Kidney epithelial cell (primary cell): ENCODE data around the gene TMEM232. TPM values are rescaled to one million over a fixed set of nuclear protein-coding genes. Genes with fewer than 3 reads are reported as not detected.

ENCODE experiments used
- DNase-seq: peaks from one replicate; pipeline ENCODE4 v3.0.0-alpha.2; 2010; ENCODE audit warnings: low read depth
- H3K27me3 ChIP-seq: 2 replicates; pipeline ENCODE4 v1.6.0; 2011; ENCODE audit warnings: low read length; ENCODE audit not compliant: control insufficient read depth, insufficient read depth
- H3K36me3 ChIP-seq: 2 replicates; pipeline ENCODE4 v1.5.1; 2011; ENCODE audit warnings: low read length; ENCODE audit not compliant: control insufficient read depth, insufficient read depth
- H3K4me3 ChIP-seq: 2 replicates; pipeline ENCODE4 v1.5.1; 2011; ENCODE audit warnings: low read depth, mild to moderate bottlenecking, control low read depth, low read length
- total RNA-seq: library from RNA; depleted of rRNA; stranded (reverse); fragments of >200 nt; gene quantifications from 2 replicates; pipeline ENCODE4 v1.2.3, GENCODE V29; 2015
- TF ChIP-seq, protein P1 (sequence below): IDR thresholded peaks from 2 replicates; pipeline ENCODE4 v1.5.1; 2011; ENCODE audit warnings: mild to moderate bottlenecking, moderate library complexity, low read length, control low read depth, inconsistent platforms; ENCODE audit not compliant: insufficient read depth, poor library complexity, severe bottlenecking

Gene TMEM232
- total RNA-seq, 1 donor from 2014 or later: 10.9 TPM

GRCh38 chr5:110727025-110727314 lies 499 bp upstream of the TMEM232 start:
- TF ChIP-seq, protein P1, sequence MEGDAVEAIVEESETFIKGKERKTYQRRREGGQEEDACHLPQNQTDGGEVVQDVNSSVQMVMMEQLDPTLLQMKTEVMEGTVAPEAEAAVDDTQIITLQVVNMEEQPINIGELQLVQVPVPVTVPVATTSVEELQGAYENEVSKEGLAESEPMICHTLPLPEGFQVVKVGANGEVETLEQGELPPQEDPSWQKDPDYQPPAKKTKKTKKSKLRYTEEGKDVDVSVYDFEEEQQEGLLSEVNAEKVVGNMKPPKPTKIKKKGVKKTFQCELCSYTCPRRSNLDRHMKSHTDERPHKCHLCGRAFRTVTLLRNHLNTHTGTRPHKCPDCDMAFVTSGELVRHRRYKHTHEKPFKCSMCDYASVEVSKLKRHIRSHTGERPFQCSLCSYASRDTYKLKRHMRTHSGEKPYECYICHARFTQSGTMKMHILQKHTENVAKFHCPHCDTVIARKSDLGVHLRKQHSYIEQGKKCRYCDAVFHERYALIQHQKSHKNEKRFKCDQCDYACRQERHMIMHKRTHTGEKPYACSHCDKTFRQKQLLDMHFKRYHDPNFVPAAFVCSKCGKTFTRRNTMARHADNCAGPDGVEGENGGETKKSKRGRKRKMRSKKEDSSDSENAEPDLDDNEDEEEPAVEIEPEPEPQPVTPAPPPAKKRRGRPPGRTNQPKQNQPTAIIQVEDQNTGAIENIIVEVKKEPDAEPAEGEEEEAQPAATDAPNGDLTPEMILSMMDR: no peak
- no peak for DNase-seq
- H3K27me3 ChIP-seq: no peaks in the 10 kb centered on the region

GRCh38 chr5:110718311-110718710 lies 8.2 kb downstream of the TMEM232 start:
- Histone ChIP-seq H3K36me3 (no peaks in the 10 kb centered on the region), H3K27me3 (no peaks in the 10 kb centered on the region), H3K4me3 (no peak overlapping the region)
- no peak for DNase-seq
- TF ChIP-seq, protein P1: no peak

More at GRCh38 chr5:110727025-110727314, 499 bp upstream of the TMEM232 start:
- peak overlapping the region; percentile 42 for H3K4me3 ChIP-seq
- no peaks in the 10 kb centered on the region for H3K36me3 ChIP-seq

GRCh38 chr5:110716247-110717245 lies 9.9 kb downstream of the TMEM232 start:
- no peak overlapping the region for H3K4me3 ChIP-seq
- DNase-seq: no peak
- no peaks in the 10 kb centered on the region for H3K27me3 ChIP-seq
- no peaks in the 10 kb centered on the region for H3K36me3 ChIP-seq
- TF ChIP-seq, protein P1: no peak

- Histone ChIP-seq H3K36me3 (no peaks in the 10 kb centered on the region), H3K4me3 (no peak overlapping the region), H3K27me3 (no peaks in the 10 kb centered on the region)
- no peak for DNase-seq
- TF ChIP-seq, protein P1: no peak
Observed at GRCh38 chr5:110707260-110707844, 19.1 kb downstream of the TMEM232 start.

DNA sequence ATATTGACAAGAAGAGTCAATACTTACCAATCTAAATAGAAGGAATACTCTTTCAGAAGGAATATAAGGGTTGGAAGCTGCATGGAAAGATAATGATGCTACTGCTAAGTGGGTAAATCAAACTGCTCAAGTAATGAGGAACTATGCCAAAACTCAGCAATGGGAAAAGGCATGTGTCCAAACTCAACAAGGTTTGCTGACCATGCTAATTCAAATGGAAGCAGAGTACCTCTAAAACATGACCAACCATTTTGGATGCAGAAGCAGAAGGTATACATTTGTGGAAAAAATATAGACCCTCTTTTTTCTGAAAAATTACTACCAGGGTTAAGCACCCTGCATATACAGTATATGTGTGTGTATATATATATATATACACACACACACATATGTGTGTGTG lies 21.1 kb downstream of the TMEM232 start:
- H3K36me3 ChIP-seq: no peaks in the 10 kb centered on the region
- DNase-seq: no peak
- no peak overlapping the region for H3K4me3 ChIP-seq
- TF ChIP-seq, protein P1: no peak
- H3K27me3 ChIP-seq: no peaks in the 10 kb centered on the region
